Hepatocyte (in vitro differentiated cells): ENCODE measurements around the gene AP4E1. TPM values are rescaled to one million over a fixed set of nuclear protein-coding genes. Genes with fewer than 3 reads are reported as not detected.
"Not testable (repeated sequence)": the region's sequence is repeated elsewhere in the genome, so short reads cannot be mapped to it uniquely, and the experiment has no call there.

Experiments used
- DNase-seq: peaks from one replicate; pipeline ENCODE4 v3.0.0-alpha.2; 2016; ENCODE audit warnings: low spot score
- H2AFZ ChIP-seq: fragments of 200-600 bp; sonication (generic); 2 replicates; pipeline ENCODE4 v1.6.0; 2016; ENCODE audit warnings: antibody characterized with exemption, mild to moderate bottlenecking
- H3K27ac ChIP-seq: fragments of 200-600 bp; sonication (generic); 2 replicates; pipeline ENCODE4 v1.5.1; 2016; ENCODE audit warnings: mild to moderate bottlenecking
- H3K27me3 ChIP-seq: fragments of 200-600 bp; sonication (generic); 2 replicates; pipeline ENCODE4 v1.6.1; 2016
- H3K36me3 ChIP-seq: fragments of 200-600 bp; sonication (generic); replicated peaks from 2 replicates; pipeline ENCODE4 v1.5.1; 2016; ENCODE audit warnings: low read depth; ENCODE audit not compliant: insufficient read depth
- H3K4me1 ChIP-seq: fragments of 200-600 bp; sonication (generic); 2 replicates; pipeline ENCODE4 v1.5.1; 2016; ENCODE audit warnings: mild to moderate bottlenecking, moderate library complexity; ENCODE audit not compliant: insufficient read depth
- H3K4me2 ChIP-seq: fragments of 200-600 bp; sonication (generic); 2 replicates; pipeline ENCODE4 v1.6.0; 2016
- H3K4me3 ChIP-seq: fragments of 200-600 bp; sonication (generic); 2 replicates; pipeline ENCODE4 v1.5.1; 2016; ENCODE audit warnings: mild to moderate bottlenecking
- H3K79me2 ChIP-seq: fragments of 200-600 bp; sonication (generic); 2 replicates; pipeline ENCODE4 v1.6.0; 2017; ENCODE audit warnings: mild to moderate bottlenecking
- H3K9me2 ChIP-seq: fragments of 200-600 bp; sonication (generic); replicated peaks from 2 replicates; pipeline ENCODE4 v1.6.0; 2017; ENCODE audit warnings: mild to moderate bottlenecking; ENCODE audit not compliant: insufficient read depth
- H3K9me3 ChIP-seq: fragments of 200-600 bp; sonication (generic); 2 replicates; pipeline ENCODE4 v1.5.1; 2016; ENCODE audit warnings: low read depth, mild to moderate bottlenecking
- H4K20me1 ChIP-seq: fragments of 200-600 bp; sonication (generic); 2 replicates; pipeline ENCODE4 v1.6.0; 2016; ENCODE audit warnings: mild to moderate bottlenecking; ENCODE audit not compliant: insufficient read depth, poor library complexity, severe bottlenecking
- EZH2 ChIP-seq: fragments of 200-600 bp; sonication (generic); IDR thresholded peaks from 2 replicates; pipeline ENCODE4 v1.6.1; 2016; ENCODE audit warnings: antibody characterized with exemption, mild to moderate bottlenecking, borderline replicate concordance
- EZH2phosphoT487 ChIP-seq: fragments of 200-600 bp; sonication (generic); IDR thresholded peaks from one replicate; pipeline ENCODE4 v1.6.1; 2018; ENCODE audit warnings: antibody characterized with exemption, mild to moderate bottlenecking, low read depth, moderate library complexity; ENCODE audit not compliant: unreplicated experiment, severe bottlenecking
- WGBS: methylation state at CpG from one replicate; pipeline ENCODE4 v1.1.6; 2016; ENCODE audit warnings: low lambda C conversion rate; ENCODE audit errors: missing lambda C conversion rate; 5-methylcytosine and 5-hydroxymethylcytosine counted together
- polyA plus RNA-seq: library from polyadenylated mRNA; unstranded; fragments of >200 nt; fragmentation: Nextera tagmentation; extraction: Ambion mirVana; gene quantifications from 2 replicates; pipeline ENCODE4 v1.2.1, GENCODE V29; 2016
- total RNA-seq: library from RNA; depleted of rRNA; stranded (reverse); fragments of >200 nt; gene quantifications from 2 replicates; pipeline ENCODE4 v1.2.3, GENCODE V29; 2014
- TF ChIP-seq, protein P1 (sequence below): fragments of 200-600 bp; sonication (generic); IDR thresholded peaks from 2 replicates; pipeline ENCODE4 v1.5.1; 2016; ENCODE audit warnings: antibody characterized with exemption, mild to moderate bottlenecking; ENCODE audit not compliant: poor library complexity

AP4E1 gene
- total and polyA plus RNA-seq, 2 experiments from 2014 or later = 1.4 to 12.4 TPM

GRCh38 chr15:50953302-50953701, 44.8 kb downstream of the AP4E1 start:
- no peaks in the 10 kb centered on the region for H4K20me1 ChIP-seq
- TF ChIP-seq EZH2 (no peak), EZH2phosphoT487 (no peak)
- TF ChIP-seq, protein P1, sequence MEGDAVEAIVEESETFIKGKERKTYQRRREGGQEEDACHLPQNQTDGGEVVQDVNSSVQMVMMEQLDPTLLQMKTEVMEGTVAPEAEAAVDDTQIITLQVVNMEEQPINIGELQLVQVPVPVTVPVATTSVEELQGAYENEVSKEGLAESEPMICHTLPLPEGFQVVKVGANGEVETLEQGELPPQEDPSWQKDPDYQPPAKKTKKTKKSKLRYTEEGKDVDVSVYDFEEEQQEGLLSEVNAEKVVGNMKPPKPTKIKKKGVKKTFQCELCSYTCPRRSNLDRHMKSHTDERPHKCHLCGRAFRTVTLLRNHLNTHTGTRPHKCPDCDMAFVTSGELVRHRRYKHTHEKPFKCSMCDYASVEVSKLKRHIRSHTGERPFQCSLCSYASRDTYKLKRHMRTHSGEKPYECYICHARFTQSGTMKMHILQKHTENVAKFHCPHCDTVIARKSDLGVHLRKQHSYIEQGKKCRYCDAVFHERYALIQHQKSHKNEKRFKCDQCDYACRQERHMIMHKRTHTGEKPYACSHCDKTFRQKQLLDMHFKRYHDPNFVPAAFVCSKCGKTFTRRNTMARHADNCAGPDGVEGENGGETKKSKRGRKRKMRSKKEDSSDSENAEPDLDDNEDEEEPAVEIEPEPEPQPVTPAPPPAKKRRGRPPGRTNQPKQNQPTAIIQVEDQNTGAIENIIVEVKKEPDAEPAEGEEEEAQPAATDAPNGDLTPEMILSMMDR = no peak
- no peaks in the 10 kb centered on the region for H3K36me3 ChIP-seq
- no peaks in the 10 kb centered on the region for H3K9me3 ChIP-seq
- no peaks in the 10 kb centered on the region for H3K4me1 ChIP-seq
- no peak for DNase-seq
- H3K27me3 ChIP-seq = no peaks in the 10 kb centered on the region
- WGBS = 97% methylated on average over 2 of the region's 2 CpGs
- H3K27ac ChIP-seq = no peak overlapping the region
- H3K9me2 ChIP-seq = no peaks in the 10 kb centered on the region
- no peak overlapping the region for H3K4me3 ChIP-seq
- H3K79me2 ChIP-seq = no peaks in the 10 kb centered on the region
- H2AFZ ChIP-seq = no peak overlapping the region
- no peak overlapping the region for H3K4me2 ChIP-seq

- H3K4me1 ChIP-seq, H3K27ac ChIP-seq, H2AFZ ChIP-seq, DNase-seq, H3K27me3 ChIP-seq, H3K9me3 ChIP-seq, H3K4me2 ChIP-seq, H3K79me2 ChIP-seq, H3K9me2 ChIP-seq, H3K36me3 ChIP-seq, H3K4me3 ChIP-seq, H4K20me1 ChIP-seq: not testable (repeated sequence)
- 92% methylated on average over 6 of the region's 6 CpGs for WGBS
Measured at GRCh38 chr15:50954837-50955236, 46.4 kb downstream of the AP4E1 start.

GRCh38 chr15:50959717-50960116, 51.2 kb downstream of the AP4E1 start:
- H3K4me1 ChIP-seq = no peaks in the 10 kb centered on the region
- TF ChIP-seq EZH2phosphoT487 (no peak), EZH2 (no peak)
- TF ChIP-seq, protein P1 = no peak
- no peak overlapping the region for H3K27ac ChIP-seq
- no peaks in the 10 kb centered on the region for H4K20me1 ChIP-seq
- H3K4me3 ChIP-seq = no peak overlapping the region
- H3K9me3 ChIP-seq = peaks cover 37% of the 10 kb centered on the region
- no peak overlapping the region for H3K4me2 ChIP-seq
- no peaks in the 10 kb centered on the region for H3K79me2 ChIP-seq
- H3K9me2 ChIP-seq = no peaks in the 10 kb centered on the region
- H2AFZ ChIP-seq = no peak overlapping the region
- no peak for DNase-seq
- H3K27me3 ChIP-seq = no peaks in the 10 kb centered on the region
- no peaks in the 10 kb centered on the region for H3K36me3 ChIP-seq

DNA sequence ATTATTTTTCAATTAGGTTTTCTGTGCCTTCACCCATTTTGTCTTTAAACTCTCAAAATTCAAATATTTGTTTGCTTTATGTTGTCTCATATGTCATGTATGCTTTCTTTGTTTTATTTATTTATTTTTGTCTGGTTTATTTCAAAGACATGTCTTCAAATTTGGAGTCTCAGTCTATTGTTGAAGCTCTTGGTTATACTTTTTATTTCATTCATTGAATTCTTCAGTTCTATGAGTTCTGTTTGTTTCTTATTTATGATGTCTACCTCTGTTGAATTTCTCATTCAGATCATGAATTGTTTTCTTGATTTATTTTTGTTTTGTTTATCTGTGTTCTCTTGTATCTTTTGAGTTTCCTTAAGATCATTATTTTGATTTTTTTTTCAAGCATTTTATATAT, 55.6 kb downstream of the AP4E1 start:
- TF ChIP-seq, protein P1 = no peak
- TF ChIP-seq EZH2 = no peak
- TF ChIP-seq EZH2phosphoT487 = no peak
- H2AFZ ChIP-seq = no peak overlapping the region
- H3K79me2 ChIP-seq = no peaks in the 10 kb centered on the region
- H3K36me3 ChIP-seq = no peaks in the 10 kb centered on the region
- peaks cover 37% of the 10 kb centered on the region for H3K9me3 ChIP-seq
- no peaks in the 10 kb centered on the region for H4K20me1 ChIP-seq
- H3K27me3 ChIP-seq = no peaks in the 10 kb centered on the region
- no peak overlapping the region for H3K27ac ChIP-seq
- H3K4me3 ChIP-seq = no peak overlapping the region
- DNase-seq = no peak
- H3K9me2 ChIP-seq = no peaks in the 10 kb centered on the region
- H3K4me2 ChIP-seq = no peak overlapping the region
- H3K4me1 ChIP-seq = no peaks in the 10 kb centered on the region
